ENCODE measurements around the gene USP13.

The USP13 gene

DNA sequence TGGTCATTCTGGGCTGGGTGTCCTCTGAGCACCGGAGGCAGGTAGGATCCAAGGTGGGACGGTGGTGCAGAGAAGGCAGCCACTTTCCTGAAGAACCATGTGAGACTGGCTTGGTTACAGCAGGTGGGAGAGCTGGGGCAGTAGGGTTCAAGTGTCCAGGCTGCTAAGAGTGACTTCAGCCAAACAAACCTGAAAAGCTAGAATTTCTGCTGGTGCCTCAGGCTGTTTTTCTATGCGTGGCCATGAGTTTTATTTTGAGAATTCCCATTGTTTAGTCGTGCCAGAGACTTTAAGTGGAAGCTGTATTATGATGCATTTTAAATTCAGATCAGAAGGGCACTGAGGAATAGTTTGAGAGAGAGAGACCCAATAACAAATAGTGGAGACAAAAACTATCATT, 20.1 kb downstream of the USP13 start:
- TF ChIP-seq GATA3 (IDR thresholded peaks at IDR 0.05; ENCODE audit: low read depth, low read length) (no peak), GATA2 (IDR thresholded peaks at IDR 0.05; ENCODE audit: low read depth, low read length) (no peak)

DNA sequence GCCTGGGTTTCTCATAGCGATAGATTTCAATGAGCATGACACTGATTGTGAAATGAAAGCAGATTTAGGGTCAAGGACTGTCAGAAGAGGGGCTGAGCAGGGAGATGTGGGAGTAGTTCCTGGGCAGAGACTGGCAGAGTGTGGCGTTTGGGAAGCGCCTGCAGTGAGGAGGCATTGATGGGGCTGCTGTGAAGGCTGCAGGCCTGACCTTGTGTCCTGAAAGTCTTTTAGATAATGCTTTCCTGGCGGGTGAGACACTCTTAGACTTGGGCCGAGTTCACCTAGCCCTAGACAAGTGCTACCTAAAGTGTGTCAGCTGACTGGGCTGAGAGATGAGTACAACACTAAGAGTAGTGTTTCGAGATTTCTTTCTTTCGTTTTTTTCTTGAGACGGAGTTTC, 20.7 kb downstream of the USP13 start:
- TF ChIP-seq GATA3 (IDR thresholded peaks at IDR 0.05; ENCODE audit: low read depth, low read length) (no peak), GATA2 (IDR thresholded peaks at IDR 0.05; ENCODE audit: low read depth, low read length) (no peak)

DNA sequence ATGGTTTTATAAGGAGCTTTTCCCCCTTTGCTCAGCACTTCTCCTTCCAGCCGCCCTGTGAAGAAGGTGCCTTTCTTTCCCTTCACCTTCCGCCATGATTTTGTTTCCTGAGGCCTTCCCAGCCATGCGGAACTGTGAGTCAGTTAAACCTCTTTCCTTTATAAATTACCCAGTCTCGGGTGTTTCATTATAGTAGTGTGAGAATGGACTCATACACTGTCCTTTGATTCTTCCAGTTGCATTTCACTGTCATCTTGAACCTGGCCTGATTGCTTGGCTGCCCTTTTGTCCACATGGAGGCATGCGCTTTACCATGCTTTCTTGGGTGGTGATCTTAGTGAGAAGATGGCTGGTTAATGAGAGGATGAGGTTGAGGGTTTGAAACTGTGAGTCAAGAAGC, 23.2 kb downstream of the USP13 start:
- TF ChIP-seq GATA3 (IDR thresholded peaks at IDR 0.05; ENCODE audit: low read depth, low read length) (no peak), GATA2 (IDR thresholded peaks at IDR 0.05; ENCODE audit: low read depth, low read length) (no peak)

DNA sequence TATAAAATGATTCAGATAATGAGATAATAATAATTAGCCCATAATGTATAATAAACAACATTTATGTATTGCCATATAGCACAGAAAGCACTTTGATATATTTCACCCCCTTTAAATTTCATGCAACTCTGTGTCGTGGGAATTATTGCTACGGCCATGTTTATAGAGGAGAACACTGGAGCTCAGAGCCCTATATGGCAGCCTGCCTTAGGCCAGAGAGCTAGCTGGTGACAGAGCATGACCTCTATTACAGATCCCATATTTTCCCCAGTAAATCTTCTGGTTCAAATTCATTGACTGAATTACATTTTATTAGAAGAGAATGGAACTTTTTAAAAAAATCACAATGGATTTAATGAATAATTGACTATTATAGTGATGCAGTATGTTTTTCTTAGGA, 25.0 kb downstream of the USP13 start:
- TF ChIP-seq GATA3 (IDR thresholded peaks at IDR 0.05; ENCODE audit: low read depth, low read length) (no peak), GATA2 (IDR thresholded peaks at IDR 0.05; ENCODE audit: low read depth, low read length) (no peak)

DNA sequence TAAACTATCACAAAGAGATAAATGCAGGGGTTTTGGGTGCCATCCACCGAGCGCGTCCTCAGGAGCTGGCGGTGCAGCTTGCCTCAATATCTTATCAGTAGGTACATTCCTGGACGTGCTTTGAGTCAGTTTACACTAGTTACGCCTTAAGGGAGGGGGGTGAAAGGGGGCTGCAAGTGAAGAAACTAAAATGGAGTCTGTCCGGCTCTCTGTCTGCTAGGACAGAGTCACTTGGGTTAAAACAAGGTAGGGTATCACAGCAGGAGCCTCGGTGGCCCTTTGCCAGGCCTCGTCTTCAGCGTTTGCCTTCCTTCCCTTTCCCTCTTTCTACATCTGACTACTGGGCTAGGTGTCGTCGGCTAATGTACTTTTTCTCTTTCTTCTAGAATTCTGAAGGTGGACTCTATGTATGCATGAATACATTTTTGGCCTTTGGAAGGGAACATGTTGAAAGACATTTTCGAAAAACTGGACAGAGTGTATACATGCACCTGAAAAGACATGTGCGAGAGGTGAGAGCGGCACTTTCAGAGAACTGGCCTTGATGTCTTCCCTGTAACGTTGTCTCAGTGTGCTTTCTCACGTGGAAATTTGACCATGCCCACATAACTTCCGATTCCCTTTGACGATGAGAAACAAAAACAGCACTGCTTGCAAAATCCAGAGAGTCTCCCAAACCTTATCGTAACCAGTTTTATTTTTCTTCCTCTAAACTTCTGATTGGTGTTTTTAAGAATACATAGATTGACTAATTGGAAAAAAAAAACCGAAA, 28.8 kb downstream of the USP13 start:
- TF ChIP-seq GATA2 (IDR thresholded peaks at IDR 0.05; ENCODE audit: low read depth, low read length) (no peak), GATA3 (IDR thresholded peaks at IDR 0.05; ENCODE audit: low read depth, low read length) (no peak)

DNA sequence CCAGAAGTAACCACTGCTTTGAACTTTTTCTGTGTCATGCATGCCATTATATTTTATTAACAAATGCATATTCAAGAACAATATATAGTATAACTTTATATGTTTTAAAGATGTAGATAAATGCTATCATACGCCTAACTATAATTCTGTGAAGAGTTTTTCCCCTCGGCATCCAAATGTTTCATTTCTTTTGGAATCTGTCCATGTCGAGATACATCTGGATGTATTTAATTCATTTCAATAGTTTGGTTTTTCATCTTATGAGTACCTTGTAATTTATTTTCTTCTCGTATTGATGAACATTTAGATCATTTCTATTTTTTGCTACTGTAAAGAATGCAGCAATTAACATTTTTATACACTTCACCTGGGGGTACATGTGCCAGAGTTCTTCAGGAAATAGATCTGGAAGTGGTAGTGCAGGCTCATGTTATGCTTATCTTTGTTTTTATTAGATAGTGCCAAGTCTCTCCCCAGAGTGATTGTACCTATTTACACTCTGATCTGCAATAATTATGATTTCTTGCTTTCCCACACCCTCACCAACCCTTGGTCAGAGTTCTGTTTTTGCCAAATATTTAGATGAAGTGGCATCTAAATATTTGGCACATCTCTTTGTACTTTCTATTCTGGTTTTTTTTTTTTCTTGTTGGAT, 29.7 kb downstream of the USP13 start:
- TF ChIP-seq GATA3 (IDR thresholded peaks at IDR 0.05; ENCODE audit: low read depth, low read length), result no peak
- no peak for TF ChIP-seq GATA2 (IDR thresholded peaks at IDR 0.05; ENCODE audit: low read depth, low read length)

DNA sequence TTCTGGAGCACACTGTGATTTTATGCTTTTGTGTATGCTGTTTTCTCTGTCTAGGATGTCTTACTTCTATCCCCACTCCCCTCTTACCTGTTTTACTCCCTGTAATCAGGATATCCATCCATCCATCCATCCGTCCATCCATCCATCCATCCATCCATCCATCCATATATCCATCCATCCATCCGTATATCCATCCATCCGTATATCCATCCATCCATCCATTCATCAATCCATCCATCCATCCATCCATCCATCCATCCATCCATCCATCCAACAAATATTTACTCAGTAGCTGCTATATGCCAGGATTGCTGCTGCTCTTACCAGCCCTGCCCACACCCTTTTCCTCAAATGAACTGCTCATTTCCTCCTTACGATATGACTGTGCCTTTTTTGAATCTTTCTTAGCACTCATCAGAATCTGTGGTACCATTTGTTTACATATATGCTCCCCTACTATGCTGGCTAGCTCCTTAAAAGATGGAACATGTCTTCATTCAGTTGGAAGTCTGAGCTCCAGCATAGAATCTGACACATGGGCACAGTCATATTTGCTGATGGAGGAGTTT, 35.2 kb downstream of the USP13 start:
- TF ChIP-seq GATA3 (IDR thresholded peaks at IDR 0.05; ENCODE audit: low read depth, low read length) (no peak), GATA2 (IDR thresholded peaks at IDR 0.05; ENCODE audit: low read depth, low read length) (no peak)

DNA sequence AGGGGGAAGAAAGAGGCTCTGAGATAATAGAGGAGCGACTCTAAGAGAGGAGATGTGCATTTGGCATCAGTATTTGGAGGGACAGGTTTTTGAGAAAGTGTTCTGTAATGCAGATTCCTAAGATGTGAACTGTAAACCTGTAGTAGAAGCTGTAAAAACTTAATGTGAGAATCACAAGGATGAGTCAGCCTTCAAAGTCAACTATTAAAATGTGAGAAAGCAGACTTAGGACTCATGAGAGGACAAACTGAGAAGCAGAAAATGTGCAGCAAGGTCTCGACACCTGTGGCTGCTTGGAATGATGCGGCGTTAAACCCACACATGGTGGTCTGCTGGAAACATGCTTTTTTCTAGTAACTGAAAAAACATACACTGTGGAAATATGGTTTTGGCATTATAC, 36.0 kb downstream of the USP13 start:
- TF ChIP-seq GATA3 (IDR thresholded peaks at IDR 0.05; ENCODE audit: low read depth, low read length), result no peak
- no peak for TF ChIP-seq GATA2 (IDR thresholded peaks at IDR 0.05; ENCODE audit: low read depth, low read length)

DNA sequence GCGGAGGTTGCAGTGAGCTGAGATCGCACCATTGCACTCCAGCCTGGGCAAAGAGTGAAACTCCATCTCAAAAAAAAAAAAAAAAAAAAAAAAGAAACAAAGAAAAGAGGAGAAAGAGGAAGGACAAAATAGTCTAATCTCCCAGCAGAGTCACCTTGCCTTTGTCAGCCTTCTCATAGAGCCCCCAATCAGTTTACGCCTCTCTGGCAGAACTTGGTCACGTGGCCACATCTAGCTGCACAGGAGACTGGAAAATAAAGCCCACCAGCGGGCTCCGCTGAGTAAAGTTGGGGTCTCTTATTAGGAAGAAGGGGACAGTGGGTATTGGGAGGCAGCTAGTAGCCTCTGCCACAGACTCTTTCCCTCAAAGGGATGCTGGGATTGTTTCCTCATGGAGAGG, 41.9 kb downstream of the USP13 start:
- no peak for TF ChIP-seq GATA3 (IDR thresholded peaks at IDR 0.05; ENCODE audit: low read depth, low read length)
- TF ChIP-seq GATA2 (IDR thresholded peaks at IDR 0.05; ENCODE audit: low read depth, low read length), result no peak

DNA sequence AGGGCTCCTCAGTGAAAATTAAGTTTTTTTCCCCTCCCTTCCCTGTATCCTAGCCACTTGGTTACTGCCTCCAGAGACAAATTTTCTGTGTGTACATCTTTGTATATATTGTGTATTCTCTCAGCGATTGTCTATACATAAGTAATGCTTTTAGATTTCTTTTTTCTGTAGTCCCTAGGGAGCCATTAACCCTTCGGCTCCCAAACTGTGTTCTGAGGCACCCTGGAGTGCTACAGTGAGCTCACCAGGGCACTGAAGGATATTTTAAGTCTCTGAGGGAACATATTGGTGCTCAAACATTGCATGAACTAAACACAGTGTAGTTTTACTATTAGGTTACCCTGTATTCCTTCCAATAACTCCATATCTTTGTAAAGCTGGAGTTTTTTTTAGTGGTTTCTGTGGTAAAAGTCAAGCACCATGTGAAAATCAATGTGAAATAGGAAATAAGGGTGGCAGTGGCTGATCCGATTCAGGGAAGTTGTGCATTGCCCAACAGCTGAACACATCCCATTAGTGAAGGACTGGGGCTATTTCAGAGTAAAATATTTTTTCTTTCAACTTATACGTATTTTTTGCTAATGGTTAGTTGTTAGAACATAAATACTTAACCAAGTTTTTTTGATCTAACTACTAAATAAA, 43.0 kb downstream of the USP13 start:
- no peak for TF ChIP-seq GATA2 (IDR thresholded peaks at IDR 0.05; ENCODE audit: low read depth, low read length)
- TF ChIP-seq GATA3 (IDR thresholded peaks at IDR 0.05; ENCODE audit: low read depth, low read length), result no peak

DNA sequence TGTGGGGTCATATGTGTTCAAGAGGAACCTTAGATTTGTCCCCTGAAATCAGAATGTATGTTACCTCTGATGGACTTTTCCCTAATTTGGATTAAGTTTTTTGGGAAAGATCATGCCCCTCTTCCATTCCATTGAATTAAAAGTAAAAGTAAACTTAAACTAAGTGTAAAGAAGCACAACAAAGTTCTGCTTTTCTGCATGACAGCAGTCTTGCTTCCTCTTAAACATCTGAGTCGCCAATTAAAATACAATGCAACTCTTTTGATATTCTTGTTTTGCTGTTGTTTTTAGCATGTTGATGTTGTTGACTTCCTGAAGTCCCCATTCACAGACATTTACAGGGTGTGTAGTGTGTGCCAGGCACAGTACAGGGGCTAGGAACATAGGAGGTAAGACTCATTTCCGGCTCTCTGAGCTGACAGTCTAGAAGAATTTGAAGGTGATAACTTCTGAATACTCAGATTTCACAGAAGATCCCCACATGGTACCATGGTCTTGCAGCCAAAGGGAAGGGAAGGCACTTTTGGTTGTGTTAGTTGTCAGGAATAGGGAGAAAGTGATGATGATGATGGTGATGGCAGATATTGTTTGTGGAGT, 45.0 kb downstream of the USP13 start:
- TF ChIP-seq GATA2 (IDR thresholded peaks at IDR 0.05; ENCODE audit: low read depth, low read length) (no peak), GATA3 (IDR thresholded peaks at IDR 0.05; ENCODE audit: low read depth, low read length) (no peak)

DNA sequence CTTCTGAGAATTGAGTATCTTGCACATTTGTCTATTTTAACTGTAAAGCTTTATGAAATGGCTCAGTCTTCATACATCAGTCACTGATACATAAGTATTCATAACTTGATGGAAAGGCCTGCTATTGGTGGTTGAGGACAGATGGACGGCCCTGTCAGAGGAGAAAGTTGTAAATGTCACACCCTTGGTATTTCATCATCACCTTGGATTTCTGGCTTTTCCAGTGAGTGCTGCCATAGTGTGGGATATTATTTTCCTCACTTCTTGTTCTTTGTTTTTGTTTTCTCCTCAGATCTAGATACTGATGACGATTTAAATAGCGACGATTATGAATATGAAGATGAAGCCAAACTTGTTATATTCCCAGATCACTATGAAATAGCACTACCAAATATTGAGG, 47.9 kb downstream of the USP13 start:
- TF ChIP-seq GATA2 (IDR thresholded peaks at IDR 0.05; ENCODE audit: low read depth, low read length) (no peak), GATA3 (IDR thresholded peaks at IDR 0.05; ENCODE audit: low read depth, low read length) (no peak)

DNA sequence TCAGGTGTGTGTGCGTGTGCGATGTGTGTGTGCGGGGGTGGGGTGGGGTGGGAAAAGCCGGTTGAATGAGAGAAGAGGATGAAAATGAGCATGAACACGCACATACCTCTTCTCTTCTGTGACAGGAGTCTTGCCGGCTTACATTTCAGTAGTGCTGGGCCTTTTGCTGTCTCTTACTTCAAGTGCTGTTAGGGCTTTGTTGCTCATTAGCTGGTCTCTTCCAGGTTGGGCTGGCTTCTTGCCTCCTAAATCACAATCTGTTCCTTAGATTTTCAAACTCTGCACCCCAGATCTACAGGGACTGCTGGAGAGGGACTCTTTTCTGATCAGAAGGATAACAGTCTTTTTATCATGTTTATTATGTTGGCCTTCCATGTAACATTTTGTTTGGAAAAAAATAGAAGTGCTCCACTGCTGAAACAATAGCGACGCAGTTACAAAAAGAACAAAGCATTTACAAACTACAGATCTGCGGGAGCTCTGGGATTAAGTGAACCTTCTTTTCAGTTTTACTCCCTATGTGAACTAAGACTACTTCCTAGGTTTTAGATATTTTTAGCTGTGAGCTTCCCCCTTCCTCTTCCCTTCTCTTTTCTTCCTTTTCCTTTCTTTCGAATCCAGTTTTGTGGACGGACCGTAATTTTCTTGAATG, 48.5 kb downstream of the USP13 start:
- TF ChIP-seq GATA3 (IDR thresholded peaks at IDR 0.05; ENCODE audit: low read depth, low read length) (no peak), GATA2 (IDR thresholded peaks at IDR 0.05; ENCODE audit: low read depth, low read length) (no peak)

All from SH-SY5Y (cell line).